Stimulated activated CD4-positive, alpha-beta T cell treated with anti-CD3 and anti-CD28 coated beads, Interleukin-4, amount 100 ng/mL, for 48 hours (primary cell): ENCODE results near the gene WHRN.

Experiments used
- DNase-seq, 2 donors: peaks; one replicate each; pipeline ENCODE4 v3.0.0-alpha.2; 2020; ENCODE audit warnings: low read depth in 2 of 2

Gene WHRN

DNA sequence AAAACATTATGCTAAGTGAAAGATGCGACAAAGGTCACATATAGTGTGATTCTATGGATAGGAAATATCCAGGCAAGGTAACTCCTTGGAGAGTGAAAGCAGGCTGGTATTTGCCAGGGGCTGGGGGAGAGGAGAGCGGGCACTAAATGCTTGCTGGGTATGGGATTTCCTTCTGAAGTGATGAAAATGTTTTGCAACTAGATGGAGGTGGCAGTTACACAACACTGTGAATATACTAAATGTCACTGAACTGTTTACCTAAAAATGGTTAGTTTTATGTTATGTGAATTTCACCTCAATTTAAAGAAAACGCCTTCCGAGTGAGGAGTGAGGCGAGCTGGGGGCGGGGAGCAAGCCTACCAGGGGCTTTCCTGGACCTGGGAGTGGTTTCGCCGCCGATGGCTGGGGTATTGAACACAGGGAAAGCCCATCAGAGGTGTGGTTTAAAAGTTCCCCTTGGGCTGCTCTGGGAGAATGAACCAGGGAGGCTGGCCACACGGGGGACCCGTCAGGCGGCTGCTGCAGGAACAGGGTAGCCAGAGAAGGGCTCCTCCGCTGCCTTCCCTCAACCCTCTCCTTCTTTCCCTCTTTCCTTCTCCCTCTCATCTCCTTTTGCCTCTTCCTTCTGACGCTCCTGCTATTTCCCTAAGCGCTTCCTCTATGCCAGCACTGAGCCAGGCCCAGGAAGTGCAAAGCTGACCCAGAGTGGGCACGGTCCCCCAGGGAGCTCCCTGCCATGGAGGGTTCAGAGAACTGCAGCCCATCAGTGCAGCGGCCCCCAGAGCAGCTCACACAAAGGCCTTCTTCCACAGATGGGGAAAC lies 122.4 kb downstream of the WHRN start:
- peak; percentile 45 to 67 for DNase-seq

DNA sequence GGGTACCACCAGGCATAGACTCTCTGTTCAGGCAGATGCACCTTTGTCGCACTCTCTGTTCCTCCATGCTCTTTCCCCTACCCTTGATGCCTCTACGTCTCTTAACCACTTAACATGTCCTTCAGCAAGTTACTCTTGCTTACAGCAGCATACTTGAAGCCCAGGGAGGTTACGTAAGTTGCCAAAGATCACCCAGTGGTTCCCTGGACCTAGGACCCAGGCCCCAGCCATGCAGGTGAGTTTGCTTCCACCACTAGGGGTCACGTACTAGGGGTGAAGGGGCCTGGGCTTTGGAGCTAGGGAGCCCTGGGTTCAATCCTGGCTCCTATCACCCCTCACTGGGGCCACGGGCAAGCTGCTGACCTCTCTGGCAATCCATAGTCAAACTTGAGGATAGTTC lies 126.4 kb downstream of the WHRN start:
- no peak for DNase-seq

- no peak for DNase-seq
Measured at GRCh38 chr9:114378016-114378415, 127.3 kb downstream of the WHRN start.

GRCh38 chr9:114376586-114377445 lies 128.5 kb downstream of the WHRN start:
- DNase-seq, result no peak

DNA sequence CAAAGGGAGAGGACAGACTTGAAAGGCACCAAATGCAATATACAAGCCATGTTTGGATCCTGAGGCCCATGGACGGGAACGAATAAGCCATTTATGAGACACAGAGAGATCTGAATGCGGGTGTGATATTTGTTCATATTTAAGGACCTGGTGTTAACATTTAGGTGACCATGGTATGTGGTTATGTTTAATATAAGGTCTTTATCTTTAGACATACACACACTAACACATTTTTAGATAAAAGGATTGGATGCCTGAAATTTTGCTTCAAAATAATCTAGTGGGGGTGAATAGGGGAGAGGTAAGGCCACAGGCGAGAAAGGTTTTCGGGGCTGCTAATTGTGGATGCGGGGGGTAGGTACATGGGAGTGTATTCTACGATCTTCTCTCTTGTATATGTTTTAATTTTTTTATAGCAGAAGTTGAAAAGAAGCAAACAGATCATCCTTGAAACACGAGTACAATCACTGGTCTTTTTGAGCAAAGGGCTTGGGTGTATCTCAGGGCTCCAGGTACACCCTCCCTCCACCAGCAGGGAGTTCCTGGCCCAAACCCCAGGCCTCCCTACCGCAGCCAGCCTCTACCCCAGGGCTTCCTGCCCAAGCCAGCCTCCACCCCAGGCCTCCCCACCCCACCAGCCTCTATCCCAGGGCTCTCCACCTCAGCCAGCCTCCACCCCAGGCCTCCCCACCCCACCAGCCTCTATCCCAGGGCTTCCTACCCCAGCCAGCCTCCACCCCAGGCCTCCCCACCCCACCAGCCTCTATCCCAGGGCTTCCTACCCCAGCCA lies 129.7 kb downstream of the WHRN start:
- no peak for DNase-seq

DNA sequence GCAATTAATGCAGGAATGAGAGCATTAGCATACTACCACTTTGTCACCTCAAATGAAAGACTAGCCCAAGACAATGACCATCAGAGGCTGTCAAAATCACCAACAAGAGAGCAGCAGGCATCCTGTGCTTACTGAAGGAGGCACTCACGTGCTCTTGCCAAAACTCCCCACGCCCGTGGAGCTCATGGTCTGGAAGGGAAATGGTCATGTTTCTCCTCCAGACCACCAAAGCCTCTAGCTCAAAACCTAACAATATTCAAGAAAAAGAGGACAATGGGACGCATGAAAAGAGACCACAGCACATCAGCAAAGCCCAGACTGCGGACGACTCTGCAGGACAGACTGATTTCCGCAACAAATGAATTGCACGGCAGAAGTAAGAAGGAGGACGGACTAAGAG lies 130.3 kb downstream of the WHRN start:
- no peak for DNase-seq

GRCh38 chr9:114373960-114374730 lies 131.1 kb downstream of the WHRN start:
- DNase-seq, result no peak

DNA sequence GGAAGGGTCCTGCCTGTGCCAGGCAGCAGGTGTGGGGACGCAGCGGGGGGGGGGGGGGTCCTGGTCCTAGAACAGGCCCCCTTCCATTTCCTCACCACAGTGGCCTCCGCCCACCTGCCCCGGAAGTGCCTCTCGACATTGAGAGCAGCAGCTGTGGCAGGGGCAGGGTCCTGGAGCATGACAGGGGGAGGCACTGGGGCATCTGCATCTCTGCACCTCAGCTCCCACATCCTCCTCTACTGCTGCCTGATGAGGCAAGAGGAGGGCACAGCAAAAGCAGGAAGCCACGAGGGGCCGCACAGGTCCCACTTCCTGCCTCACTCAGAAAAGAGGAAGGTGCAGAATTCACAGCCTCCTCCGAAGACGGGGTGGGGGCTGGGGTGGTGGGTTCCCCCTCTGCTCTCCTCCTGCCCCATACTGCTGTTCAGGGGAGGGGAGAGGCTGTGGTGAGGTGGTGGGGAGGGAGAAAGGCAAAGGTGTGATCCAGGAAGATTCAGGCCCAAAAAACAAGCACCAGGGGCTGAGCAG lies 132.3 kb downstream of the WHRN start:
- DNase-seq, result peak; percentile 50 to 73

- no peak for DNase-seq
Measured at GRCh38 chr9:114371973-114372917, 133.0 kb downstream of the WHRN start.

DNA sequence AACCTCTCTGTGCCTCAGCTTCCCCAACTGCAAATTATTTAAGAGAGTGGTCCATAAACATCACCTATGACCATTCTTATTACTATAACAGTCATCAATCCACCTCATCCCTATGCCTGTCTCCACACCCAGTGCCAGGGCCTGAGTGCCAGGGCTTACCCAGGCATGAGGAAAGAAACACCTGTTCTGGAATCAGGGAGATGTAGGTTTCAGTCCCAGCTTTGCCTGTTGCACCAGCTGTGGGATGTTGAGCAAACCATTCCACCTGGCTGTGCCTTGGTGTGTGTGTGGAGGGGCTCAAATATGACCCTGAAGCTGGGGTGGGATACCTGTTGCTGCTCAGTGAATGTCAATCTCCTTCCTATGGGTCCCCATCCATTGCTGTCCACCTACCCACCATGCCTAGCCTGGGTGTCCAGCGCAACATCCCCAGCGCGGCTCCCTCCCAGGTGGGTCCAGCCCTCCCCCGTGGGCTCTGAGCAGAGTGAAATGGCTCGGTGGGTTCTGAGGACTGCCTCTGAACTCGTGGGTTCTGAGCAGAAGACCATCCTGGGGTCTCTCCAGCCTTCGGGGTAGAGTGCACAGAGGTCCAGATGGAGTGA lies 133.8 kb downstream of the WHRN start:
- no peak for DNase-seq

GRCh38 chr9:114370968-114371320 lies 134.3 kb downstream of the WHRN start:
- no peak for DNase-seq

DNA sequence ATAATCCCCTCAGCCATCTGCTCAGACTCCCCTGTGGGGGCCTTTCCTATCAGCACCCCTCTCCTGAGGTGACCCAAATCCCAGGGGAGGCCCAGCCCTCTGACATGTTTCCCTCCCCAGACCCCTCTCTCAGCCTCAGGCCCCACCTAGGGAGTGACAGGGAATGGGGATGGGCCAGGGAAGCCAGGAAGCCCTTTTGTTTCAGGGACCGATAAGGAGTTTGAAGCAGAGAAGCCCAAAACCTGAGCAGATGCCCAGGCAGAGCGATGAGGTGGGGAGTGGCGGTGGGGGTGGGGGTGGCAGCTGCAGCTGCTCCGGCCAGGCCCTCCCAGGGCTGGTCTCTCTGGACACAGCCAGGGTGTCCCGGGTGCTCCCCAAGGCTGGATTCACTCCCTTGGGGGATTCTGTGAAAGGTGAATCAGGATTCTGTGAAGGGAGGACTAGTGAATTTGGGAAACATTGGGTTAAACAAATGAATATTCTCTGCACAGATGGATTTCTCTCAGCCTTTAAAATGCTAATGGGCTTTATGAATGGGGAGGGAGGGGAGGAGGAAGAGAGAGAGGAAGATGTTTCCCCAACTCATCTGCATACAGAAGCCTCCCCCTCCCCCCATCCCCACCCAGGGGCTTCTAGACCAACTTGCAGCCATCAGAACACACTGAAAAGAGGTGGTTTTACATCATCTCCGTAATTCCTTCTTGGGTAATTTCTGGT lies 134.9 kb downstream of the WHRN start:
- DNase-seq, result no peak

GRCh38 chr9:114369216-114370130 lies 135.8 kb downstream of the WHRN start:
- no peak for DNase-seq

GRCh38 chr9:114367772-114368569 lies 137.3 kb downstream of the WHRN start:
- no peak for DNase-seq

DNA sequence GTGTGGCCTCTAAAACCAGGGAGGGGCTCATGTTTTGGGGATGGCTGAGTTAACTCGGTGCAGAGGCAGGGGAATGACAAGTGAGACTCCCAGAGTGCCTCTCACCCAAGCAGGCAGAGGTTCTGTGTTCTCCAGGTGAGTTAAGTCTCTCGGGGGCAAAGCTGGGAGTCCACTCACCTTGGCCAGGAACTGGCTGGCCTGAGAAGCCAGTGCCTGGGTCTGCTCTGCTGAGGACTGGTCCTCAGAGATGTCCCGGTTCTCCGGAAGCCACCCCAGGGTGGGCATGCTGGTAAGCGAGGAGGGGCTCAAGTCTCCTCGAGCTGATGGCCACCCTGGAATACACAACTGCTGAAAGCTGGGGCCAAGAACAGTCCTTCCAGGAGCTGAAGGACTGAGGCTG lies 137.9 kb downstream of the WHRN start:
- no peak for DNase-seq

DNA sequence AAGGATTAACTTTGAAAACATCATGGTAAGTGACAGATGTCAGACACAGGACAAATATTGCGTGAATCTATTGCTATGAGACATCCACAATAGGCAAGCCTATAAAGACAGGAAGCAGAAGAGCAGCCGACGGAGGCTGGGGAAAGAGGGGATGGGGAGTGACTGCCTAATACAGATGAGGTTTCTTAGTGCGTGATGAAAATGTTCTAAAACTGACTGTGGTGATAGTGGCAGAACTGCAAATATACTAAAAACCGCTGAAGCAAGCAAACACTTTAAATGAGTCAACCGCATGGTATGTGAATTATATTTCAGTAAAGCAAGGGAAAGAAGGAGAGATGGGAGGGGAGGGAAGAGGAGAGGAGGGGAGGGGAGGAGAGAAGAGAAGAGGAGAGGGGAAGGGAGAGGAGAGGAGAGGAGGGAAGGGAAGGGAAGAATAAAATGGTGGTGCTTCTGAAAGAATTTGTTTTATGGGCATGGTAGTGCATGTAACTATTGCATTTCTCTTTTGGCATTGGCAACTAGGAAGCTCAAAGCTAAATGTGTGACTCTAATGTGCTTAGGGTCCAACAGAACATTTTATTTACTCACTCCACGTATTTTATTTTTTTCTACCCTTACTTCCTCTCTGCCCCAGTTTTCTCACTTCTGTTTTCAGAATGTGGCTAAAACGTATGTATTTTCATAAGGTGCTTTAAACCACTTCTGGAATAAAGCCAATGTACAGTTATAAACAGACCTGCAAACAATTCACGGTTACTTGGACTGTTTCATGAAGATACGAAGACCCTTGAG lies 138.7 kb downstream of the WHRN start:
- DNase-seq, result no peak
